GM23248 (cell line): ENCODE measurements around the gene MAU2. TPM values are rescaled to one million over a fixed set of nuclear protein-coding genes. Genes with fewer than 3 reads are reported as not detected.

Experiments
- DNase-seq: peaks from one replicate; pipeline ENCODE4 v3.0.0-alpha.2; 2015
- H2AFZ ChIP-seq: fragments of 200-600 bp; sonication (generic); 2 replicates; pipeline ENCODE4 v1.6.1; 2016; ENCODE audit warnings: antibody characterized with exemption
- H3F3A ChIP-seq: fragments of 200-600 bp; sonication (generic); 2 replicates; pipeline ENCODE4 v1.6.1; 2016; ENCODE audit warnings: mild to moderate bottlenecking, antibody characterized with exemption, mixed run types; ENCODE audit not compliant: insufficient read depth
- H3K27ac ChIP-seq: fragments of 200-600 bp; sonication (generic); 2 replicates; pipeline ENCODE4 v1.5.1; 2016; ENCODE audit warnings: mild to moderate bottlenecking
- H3K27me3 ChIP-seq: fragments of 200-600 bp; sonication (generic); replicated peaks from 2 replicates; pipeline ENCODE4 v1.6.1; 2016; ENCODE audit warnings: mild to moderate bottlenecking; ENCODE audit not compliant: insufficient read depth
- H3K36me3 ChIP-seq: fragments of 200-600 bp; sonication (generic); 2 replicates; pipeline ENCODE4 v1.6.1; 2016; ENCODE audit warnings: low read depth, mild to moderate bottlenecking
- H3K4me1 ChIP-seq: fragments of 200-600 bp; sonication (generic); 2 replicates; pipeline ENCODE4 v1.6.1; 2016; ENCODE audit warnings: mild to moderate bottlenecking; ENCODE audit not compliant: insufficient read depth
- H3K4me2 ChIP-seq: fragments of 200-600 bp; sonication (generic); one replicate; pipeline ENCODE4 v1.6.1; 2016; ENCODE audit warnings: mild to moderate bottlenecking; ENCODE audit not compliant: unreplicated experiment
- H3K4me3 ChIP-seq: fragments of 200-600 bp; sonication (generic); 2 replicates; pipeline ENCODE4 v1.5.1; 2016; ENCODE audit warnings: mild to moderate bottlenecking
- H3K79me2 ChIP-seq: fragments of 200-600 bp; sonication (generic); 2 replicates; pipeline ENCODE4 v1.6.1; 2016; ENCODE audit warnings: mild to moderate bottlenecking; ENCODE audit not compliant: insufficient read depth
- H3K9ac ChIP-seq: fragments of 200-600 bp; sonication (generic); 2 replicates; pipeline ENCODE4 v1.6.1; 2016; ENCODE audit warnings: mild to moderate bottlenecking
- H3K9me2 ChIP-seq: fragments of 200-600 bp; sonication (generic); 2 replicates; pipeline ENCODE4 v1.6.1; 2016; ENCODE audit warnings: mixed run types, mild to moderate bottlenecking, moderate library complexity; ENCODE audit not compliant: insufficient read depth
- H3K9me3 ChIP-seq: fragments of 200-600 bp; sonication (generic); one replicate; pipeline ENCODE4 v1.6.1; 2017; ENCODE audit warnings: low read depth
- H4K20me1 ChIP-seq: fragments of 200-600 bp; sonication (generic); 2 replicates; pipeline ENCODE4 v1.6.0; 2016; ENCODE audit not compliant: insufficient read depth
- EZH2 ChIP-seq: fragments of 200-600 bp; sonication (generic); IDR thresholded peaks from 2 replicates; pipeline ENCODE4 v1.6.1; 2018; ENCODE audit warnings: antibody characterized with exemption, mild to moderate bottlenecking; ENCODE audit not compliant: insufficient read depth, poor library complexity, severe bottlenecking
- EZH2phosphoT487 ChIP-seq: fragments of 200-600 bp; sonication (generic); IDR thresholded peaks from 2 replicates; pipeline ENCODE4 v1.6.1; 2018; ENCODE audit warnings: antibody characterized with exemption, moderate library complexity, mild to moderate bottlenecking, low read depth; ENCODE audit not compliant: insufficient read depth
- WGBS, 2 experiments: methylation state at CpG; one replicate each; pipeline ENCODE4 v1.1.6; 2015 to 2017; ENCODE audit warnings: low lambda C conversion rate in 2 of 2, low coverage in 1 of 2; ENCODE audit errors: missing lambda C conversion rate in 2 of 2; 5-methylcytosine and 5-hydroxymethylcytosine counted together
- in situ Hi-C: fragments of 300-500 bp; cut with MboI; formaldehyde crosslinking; loops from 2 replicates; pipeline ENCODE4 v1.15.0; 2020
- polyA plus RNA-seq: library from polyadenylated mRNA; unstranded; fragments of >200 nt; fragmentation: Nextera tagmentation; extraction: Ambion mirVana; gene quantifications from 2 replicates; pipeline ENCODE4 v1.2.1, GENCODE V29; 2016
- total RNA-seq: library from RNA; depleted of rRNA; stranded (reverse); fragments of >200 nt; shearing (Covaris generic); gene quantifications from 2 replicates; pipeline ENCODE4 v1.2.3, GENCODE V29; 2014

Gene MAU2
- total and polyA plus RNA-seq, 2 experiments from 2014 or later = 23.0 to 25.4 TPM

GRCh38 chr19:19381007-19381926, 60.6 kb downstream of the MAU2 start:
- Histone ChIP-seq H2AFZ (no peak overlapping the region), H3F3A (no peaks in the 10 kb centered on the region), H4K20me1 (no peaks in the 10 kb centered on the region), H3K9ac (no peak overlapping the region), H3K4me1 (peaks cover 6% of the 10 kb centered on the region), H3K79me2 (peaks cover 13% of the 10 kb centered on the region), H3K4me2 (no peak overlapping the region), H3K27me3 (no peaks in the 10 kb centered on the region), H3K36me3 (no peaks in the 10 kb centered on the region), H3K27ac (no peak overlapping the region), H3K9me2 (no peaks in the 10 kb centered on the region), H3K9me3 (no peaks in the 10 kb centered on the region), H3K4me3 (no peak overlapping the region)
- 91% methylated on average over 11 of the region's 11 CpGs for WGBS, 2 experiments
- no peak for DNase-seq
- in situ Hi-C loops = no loop called here
- TF ChIP-seq EZH2 = no peak
- TF ChIP-seq EZH2phosphoT487 = no peak

- in situ Hi-C loops = no loop called here
- WGBS, 2 experiments = 88 to 93% methylated on average over 7 to 8 of the region's 8 CpGs
- no peaks in the 10 kb centered on the region for H3K9me3 ChIP-seq
These were observed 61.5 kb downstream of the MAU2 start for GRCh38 chr19:19382118-19382517.

GRCh38 chr19:19384486-19384885, 63.9 kb downstream of the MAU2 start:
- Histone ChIP-seq H3K9me2 (no peaks in the 10 kb centered on the region), H4K20me1 (no peaks in the 10 kb centered on the region), H3K9ac (peak overlapping the region; percentile 92), H3K27me3 (no peaks in the 10 kb centered on the region), H3K4me3 (peak overlapping the region; percentile 72), H3K9me3 (no peaks in the 10 kb centered on the region), H3F3A (no peaks in the 10 kb centered on the region), H3K27ac (peak overlapping the region; percentile 38), H3K36me3 (no peaks in the 10 kb centered on the region), H3K79me2 (peaks cover 45% of the 10 kb centered on the region), H3K4me1 (peaks cover 25% of the 10 kb centered on the region), H3K4me2 (peak overlapping the region; percentile 89), H2AFZ (peak overlapping the region; percentile 84)
- DNase-seq = no peak
- WGBS, 2 experiments = 51 to 57% methylated on average over 13 of the region's 13 CpGs
- in situ Hi-C loops = no loop called here
- TF ChIP-seq EZH2phosphoT487 (no peak), EZH2 (no peak)

More at GRCh38 chr19:19382118-19382517, 61.5 kb downstream of the MAU2 start:
- Histone ChIP-seq H3K79me2 (peaks cover 22% of the 10 kb centered on the region), H4K20me1 (no peaks in the 10 kb centered on the region), H3K27ac (no peak overlapping the region), H2AFZ (no peak overlapping the region), H3K27me3 (no peaks in the 10 kb centered on the region), H3F3A (no peaks in the 10 kb centered on the region), H3K9ac (no peak overlapping the region), H3K9me2 (no peaks in the 10 kb centered on the region), H3K4me2 (no peak overlapping the region), H3K4me3 (no peak overlapping the region), H3K4me1 (peaks cover 13% of the 10 kb centered on the region), H3K36me3 (no peaks in the 10 kb centered on the region)
- no peak for DNase-seq
- TF ChIP-seq EZH2phosphoT487 (no peak), EZH2 (no peak)

- DNase-seq = peak; percentile 100
- TF ChIP-seq EZH2 (no peak), EZH2phosphoT487 (no peak)
- Histone ChIP-seq H3K9ac (peak overlapping the region; percentile 99), H3K27ac (peak overlapping the region; percentile 55), H3F3A (no peaks in the 10 kb centered on the region), H3K4me2 (peak overlapping the region; percentile 89), H3K79me2 (peaks cover 53% of the 10 kb centered on the region), H3K4me3 (peak overlapping the region; percentile 99), H4K20me1 (no peaks in the 10 kb centered on the region), H3K9me2 (no peaks in the 10 kb centered on the region), H3K27me3 (no peaks in the 10 kb centered on the region), H3K9me3 (no peaks in the 10 kb centered on the region), H3K36me3 (no peaks in the 10 kb centered on the region), H3K4me1 (peaks cover 25% of the 10 kb centered on the region), H2AFZ (peak overlapping the region; percentile 84)
- in situ Hi-C loops = no loop called here
- whole genome bisulfite sequencing, 2 experiments = 1% methylated on average over 49 to 69 of the region's 75 CpGs
These were observed 64.7 kb downstream of the MAU2 start for GRCh38 chr19:19385131-19385895.
